HCT116 (cell line): Measurements from ENCODE around the gene DCK. TPM values are rescaled to one million over a fixed set of nuclear protein-coding genes. Genes with fewer than 3 reads are reported as not detected.

Source experiments
- ATAC-seq: fragments of 200-7000 bp; cut with Tn5 transposase; 2 replicates; pipeline ENCODE4 v1.9.1; 2020; ENCODE audit warnings: mild to moderate bottlenecking, moderate library complexity
- BruUV-seq: library from RNA; stranded (reverse); fragments of 400-500 nt; replicated peaks from 2 replicates; lab custom pipeline; 2021; lab: Mats Ljungman, UMichigan
- CTCF ChIA-PET: fragments of 300-600 bp; sonication (Branson Sonifier 250); formaldehyde crosslinking; loops from one replicate; lab custom pipeline; 2021; ENCODE audit warnings: antibody characterized with exemption; lab: Charles Lee
- POLR2A ChIA-PET: fragments of 300-600, 350-600 bp; sonication (Branson Sonifier 250); formaldehyde crosslinking; loops from one replicate; lab custom pipeline; 2021; ENCODE audit warnings: antibody characterized with exemption; lab: Charles Lee
- RAD21 ChIA-PET, 2 experiments: fragments of 300-600 bp; sonication (Branson Sonifier 250); formaldehyde crosslinking; loops; one replicate each; lab custom pipeline; 2023; ENCODE audit warnings: low total read pairs in 2 of 2; ENCODE audit not compliant: uncharacterized antibody in 2 of 2, unreplicated experiment in 2 of 2, low non-redundant PET in 1 of 2; lab: Charles Lee
- DNase-seq: peaks from one replicate; pipeline ENCODE4 v3.0.0-alpha.2; 2010; ENCODE audit warnings: low read depth, low spot score
- H2AFZ ChIP-seq: fragments of 200-600 bp; shearing (Covaris generic), sonication (generic); 2 replicates; pipeline ENCODE4 v1.6.1; 2017; ENCODE audit warnings: low read depth, mixed run types, mixed read lengths, antibody characterized with exemption, low read length; ENCODE audit not compliant: poor library complexity, severe bottlenecking
- H3K27ac ChIP-seq: 2 replicates; pipeline ENCODE4 v1.5.1; 2012; ENCODE audit warnings: low read depth, low read length
- H3K27me3 ChIP-seq: fragments of 200-600 bp; sonication (generic); 2 replicates; pipeline ENCODE4 v1.6.1; 2016; ENCODE audit warnings: mixed run types, low read length, mixed read lengths; ENCODE audit not compliant: insufficient read depth
- H3K36me3 ChIP-seq, 2 experiments: fragments of 200-500 bp in 1 of 2; fragments of 200-600 bp in 1 of 2; sonication (Bioruptor generic) in 1 of 2; sonication (generic) in 1 of 2; 2 replicates each; pipeline versions ENCODE4 v1.5.1 to v1.6.1; 2014 to 2016; ENCODE audit warnings: low read length in 2 of 2, inconsistent platforms in 1 of 2, mixed read lengths in 1 of 2, mixed run types in 1 of 2; ENCODE audit not compliant: insufficient read depth in 2 of 2, control insufficient read depth in 1 of 2
- H3K4me1 ChIP-seq, 2 experiments: fragments of 200-600 bp in 1 of 2; sonication (generic) in 1 of 2; 2 replicates each; pipeline versions ENCODE4 v1.5.1 to v1.6.1; 2012 to 2017; ENCODE audit warnings: low read length in 2 of 2, inconsistent platforms in 1 of 2, mild to moderate bottlenecking in 1 of 2, mixed read lengths in 1 of 2, mixed run types in 1 of 2, moderate library complexity in 1 of 2; ENCODE audit not compliant: insufficient read depth in 2 of 2, control insufficient read depth in 1 of 2
- H3K4me2 ChIP-seq: fragments of 200-600 bp; sonication (generic); 2 replicates; pipeline ENCODE4 v1.6.1; 2017; ENCODE audit warnings: mixed run types, low read length, mixed read lengths
- H3K4me3 ChIP-seq, 2 experiments: fragments of 200-600 bp in 1 of 2; sonication (generic) in 1 of 2; replicated peaks in 1 of 2; 2 replicates each; pipeline ENCODE4 v1.5.1; 2011 to 2016; ENCODE audit warnings: low read length in 2 of 2, control low read depth in 1 of 2, low read depth in 1 of 2, mild to moderate bottlenecking in 1 of 2, mixed read lengths in 1 of 2, mixed run types in 1 of 2
- H3K79me2 ChIP-seq: fragments of 200-600 bp; sonication (generic); 2 replicates; pipeline ENCODE4 v1.6.1; 2017; ENCODE audit warnings: mild to moderate bottlenecking, mixed run types, low read length, moderate library complexity, mixed read lengths; ENCODE audit not compliant: insufficient read depth
- H3K9ac ChIP-seq: fragments of 200-600 bp; sonication (generic); 2 replicates; pipeline ENCODE4 v1.6.1; 2016; ENCODE audit warnings: low read length, mixed read lengths
- H3K9me2 ChIP-seq: fragments of 200-600 bp; sonication (generic), shearing (Covaris generic); 2 replicates; pipeline ENCODE4 v1.6.1; 2017; ENCODE audit warnings: mixed run types, mild to moderate bottlenecking, moderate library complexity; ENCODE audit not compliant: insufficient read depth
- H3K9me3 ChIP-seq, 2 experiments: fragments of 200-500 bp in 1 of 2; fragments of 200-600 bp in 1 of 2; sonication (Bioruptor generic) in 1 of 2; sonication (generic) in 1 of 2; 2 replicates each; pipeline ENCODE4 v1.6.1; 2014 to 2017; ENCODE audit warnings: low read length in 2 of 2, mixed read lengths in 2 of 2, inconsistent platforms in 1 of 2, low read depth in 1 of 2, mild to moderate bottlenecking in 1 of 2, mixed run types in 1 of 2, moderate library complexity in 1 of 2; ENCODE audit not compliant: control insufficient read depth in 1 of 2, insufficient read depth in 1 of 2
- H4K20me1 ChIP-seq: fragments of 200-600 bp; sonication (generic), shearing (Covaris generic); 2 replicates; pipeline ENCODE4 v1.6.1; 2017; ENCODE audit warnings: mixed run types, mild to moderate bottlenecking, moderate library complexity; ENCODE audit not compliant: insufficient read depth
- ATF3 ChIP-seq: IDR thresholded peaks from 2 replicates; pipeline ENCODE4 v1.6.1; 2012
- CBX3 ChIP-seq: IDR thresholded peaks from 2 replicates; pipeline ENCODE4 v1.6.1; 2012; ENCODE audit warnings: low read depth
- EGR1 ChIP-seq: IDR thresholded peaks from 2 replicates; pipeline ENCODE4 v1.6.1; 2012; ENCODE audit warnings: low read depth
- MAX ChIP-seq: IDR thresholded peaks from 2 replicates; pipeline ENCODE4 v1.6.1; 2012
- POLR2A ChIP-seq: IDR thresholded peaks from 2 replicates; pipeline ENCODE4 v1.7.0; 2011; ENCODE audit warnings: borderline replicate concordance; ENCODE audit not compliant: insufficient read depth, insufficient read length; ENCODE audit errors: extremely low read depth
- RAD21 ChIP-seq: IDR thresholded peaks from 2 replicates; pipeline ENCODE4 v1.6.1; 2012; ENCODE audit warnings: low read depth, mild to moderate bottlenecking
- REST ChIP-seq: IDR thresholded peaks from 2 replicates; pipeline ENCODE4 v1.6.1; 2012; ENCODE audit warnings: low read depth
- intact Hi-C: fragments of 100-400 bp; cut with micrococcal nuclease; formaldehyde crosslinking; loops from 2 replicates; pipeline ENCODE4 v1.10.0; 2022
- total RNA-seq: library from RNA; stranded (reverse); gene quantifications from one replicate; pipeline ENCODE4 v1.2.1, GENCODE V29; 2021; ENCODE audit not compliant: unreplicated experiment

The DCK gene
- total RNA-seq, 1 experiment from 2014 or later = 23.0 TPM

- POLR2A ChIA-PET = no interaction called here
- no peaks in the 10 kb centered on the region for H3K4me1 ChIP-seq
- H3K9ac ChIP-seq = no peak overlapping the region
- no peak overlapping the region for H2AFZ ChIP-seq
- intact Hi-C loops = no loop called here
- H4K20me1 ChIP-seq = no peaks in the 10 kb centered on the region
- H3K4me3 ChIP-seq = no peak overlapping the region
- ATAC-seq (no peak), DNase-seq (no peak)
- CTCF ChIA-PET = no interaction called here
- no peaks in the 10 kb centered on the region for H3K36me3 ChIP-seq
- BruUV-seq = no TSS peak
- no peaks in the 10 kb centered on the region for H3K79me2 ChIP-seq
- H3K27ac ChIP-seq = no peak overlapping the region
- no peaks in the 10 kb centered on the region for H3K27me3 ChIP-seq
- RAD21 ChIA-PET = no interaction called here
- H3K9me3 ChIP-seq = no peaks in the 10 kb centered on the region
- no peaks in the 10 kb centered on the region for H3K9me2 ChIP-seq
- TF ChIP-seq CBX3 (no peak), POLR2A (no peak), MAX (no peak), ATF3 (no peak), REST (no peak), EGR1 (no peak), RAD21 (no peak)
- TF ChIP-seq, all 23 proteins: peak for 0
- no peak overlapping the region for H3K4me2 ChIP-seq
Measured at GRCh38 chr4:71045256-71045655, 51.8 kb downstream of the DCK start.
